Activated T-cell treated with anti-CD3 and anti-CD28 coated beads, Interleukin-2, amount 50 U/mL, for 72 hours (primary cell): Measurements from ENCODE around the gene ZFAND3. TPM values are rescaled to one million over a fixed set of nuclear protein-coding genes. Genes with fewer than 3 reads are reported as not detected.

Experiments used
- ATAC-seq, 2 donors: fragments of 150-1000 bp; cut with Tn5 transposase; replicated peaks in 1 of 2; 2 replicates each; pipeline ENCODE4 v1.10.0; 2021; ENCODE audit warnings: moderate library complexity in 2 of 2, mild to moderate bottlenecking in 1 of 2
- DNase-seq, 2 donors: peaks; one replicate each; pipeline ENCODE4 v3.0.0; 2021 to 2022; ENCODE audit warnings: mixed read lengths in 1 of 2
- H3K27ac Mint-ChIP-seq: one replicate; pipeline ENCODE4 v1.8.0; 2022; ENCODE audit warnings: mild to moderate bottlenecking, moderate library complexity, mixed read lengths
- H3K27me3 Mint-ChIP-seq: one replicate; pipeline ENCODE4 v1.8.0; 2022; ENCODE audit warnings: low read depth, mixed read lengths
- H3K36me3 Mint-ChIP-seq, 2 donors: one replicate each; pipeline ENCODE4 v1.8.0; 2022; ENCODE audit warnings: mixed read lengths in 2 of 2, mild to moderate bottlenecking in 1 of 2; ENCODE audit not compliant: insufficient read depth in 2 of 2
- H3K4me1 Mint-ChIP-seq: one replicate; pipeline ENCODE4 v1.8.0; 2022; ENCODE audit warnings: low read depth, mixed read lengths
- H3K4me3 Mint-ChIP-seq, 2 donors: one replicate each; pipeline ENCODE4 v1.8.0; 2022; ENCODE audit warnings: mild to moderate bottlenecking in 2 of 2, mixed read lengths in 2 of 2, moderate library complexity in 2 of 2
- H3K9me3 Mint-ChIP-seq, 2 donors: one replicate each; pipeline ENCODE4 v1.8.0; 2022; ENCODE audit warnings: mixed read lengths in 2 of 2
- total RNA-seq, 2 donors: library from RNA; stranded (reverse); gene quantifications; one replicate each; pipeline ENCODE4 v1.2.3, GENCODE V29; 2022

ZFAND3 gene
- total RNA-seq, 2 donors from 2014 or later, result 93.9 to 114 TPM

DNA sequence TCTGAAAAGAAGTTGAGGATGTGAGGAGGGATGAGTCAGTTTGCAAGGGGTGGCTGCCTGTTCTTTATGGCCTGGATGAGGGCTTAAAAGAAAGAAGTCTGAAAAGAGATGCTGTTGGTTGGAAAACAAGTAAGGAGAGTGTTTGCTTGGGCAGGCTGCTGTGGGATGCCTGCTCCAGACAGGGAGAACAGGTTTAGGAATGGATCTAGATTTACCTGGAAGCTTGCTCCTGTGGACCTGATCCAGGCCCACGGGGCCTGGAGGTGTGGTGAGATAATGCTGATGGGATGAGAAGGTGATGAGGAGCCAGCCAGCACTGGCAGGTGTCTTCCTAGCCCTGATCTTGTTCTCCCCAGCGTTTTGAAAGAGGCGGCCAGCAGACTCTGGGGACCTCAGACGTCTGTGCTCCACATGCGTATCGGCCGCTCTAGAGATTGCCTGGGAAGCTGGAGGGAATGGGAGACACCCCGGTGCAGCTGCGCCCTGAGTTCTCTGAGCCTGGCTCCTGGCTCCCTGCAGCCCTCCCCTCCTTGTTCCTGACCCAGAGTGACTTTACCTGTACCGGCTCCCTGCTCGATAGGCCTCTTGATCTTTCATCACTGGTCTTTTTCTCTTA, 331.3 kb downstream of the ZFAND3 start:
- H3K27ac Mint-ChIP-seq, result no peak overlapping the region
- H3K36me3 Mint-ChIP-seq, result no peaks in the 10 kb centered on the region
- DNase-seq, result no peak
- no peaks in the 10 kb centered on the region for H3K9me3 Mint-ChIP-seq
- ATAC-seq, result no peak
- no peaks in the 10 kb centered on the region for H3K27me3 Mint-ChIP-seq
- H3K4me1 Mint-ChIP-seq, result no peaks in the 10 kb centered on the region
- no peak overlapping the region for H3K4me3 Mint-ChIP-seq

DNA sequence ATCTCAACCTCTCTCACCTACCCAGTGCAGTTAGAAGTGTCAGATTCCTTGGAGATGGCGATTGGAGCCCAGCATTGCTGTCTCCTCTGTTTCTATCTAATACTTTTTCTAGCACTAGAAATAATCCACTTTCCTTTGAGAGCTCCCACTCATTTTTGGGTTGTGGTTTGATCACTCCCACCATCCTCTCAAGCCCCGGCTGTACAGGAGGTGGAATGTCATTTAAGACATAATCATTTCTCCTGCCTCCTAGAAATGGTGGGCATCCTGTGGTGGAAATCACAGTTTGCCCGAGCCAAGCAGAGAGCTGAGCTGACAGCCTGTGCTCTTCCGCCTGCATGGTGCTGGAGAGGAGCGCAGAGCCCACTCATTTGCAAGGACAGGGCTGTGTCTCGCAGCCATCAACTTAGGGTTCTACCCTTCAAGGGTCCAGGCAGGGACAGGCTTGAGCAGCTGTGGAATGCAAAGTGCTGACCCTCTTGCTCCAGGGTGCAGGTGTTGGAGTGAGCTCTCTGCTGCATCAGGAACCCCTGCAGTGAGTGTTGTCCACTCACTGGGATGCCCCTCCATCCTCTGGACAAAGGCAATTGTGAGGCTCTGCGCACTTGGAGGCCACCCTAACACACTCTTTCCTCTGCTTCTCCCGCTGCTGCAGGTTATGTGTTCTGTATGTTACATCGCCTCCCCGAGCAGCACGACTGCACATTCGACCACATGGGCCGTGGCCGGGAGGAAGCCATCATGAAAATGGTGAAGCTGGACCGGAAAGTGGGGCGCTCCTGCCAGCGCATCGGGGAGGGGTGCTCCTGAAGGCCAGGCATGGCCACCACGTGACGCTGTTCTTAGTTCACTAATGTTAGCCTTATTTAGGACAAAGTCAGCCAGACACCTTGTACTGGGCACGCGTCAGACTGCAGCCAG, 332.3 kb downstream of the ZFAND3 start:
- Mint-ChIP-seq H3K27ac (no peak overlapping the region), H3K4me3 (no peak overlapping the region)
- no peak for ATAC-seq

GRCh38 chr6:38152620-38153019, 333.1 kb downstream of the ZFAND3 start:
- no peak overlapping the region for H3K27ac Mint-ChIP-seq
- no peak for ATAC-seq
- H3K27me3 Mint-ChIP-seq, result no peaks in the 10 kb centered on the region
- H3K4me1 Mint-ChIP-seq, result no peaks in the 10 kb centered on the region
- DNase-seq, result no peak
- H3K4me3 Mint-ChIP-seq, result no peak overlapping the region
- H3K9me3 Mint-ChIP-seq, result no peaks in the 10 kb centered on the region
- no peaks in the 10 kb centered on the region for H3K36me3 Mint-ChIP-seq

More for the DNA sequence above, 332.3 kb downstream of the ZFAND3 start:
- Mint-ChIP-seq H3K4me1 (no peaks in the 10 kb centered on the region), H3K36me3 (no peaks in the 10 kb centered on the region), H3K9me3 (no peaks in the 10 kb centered on the region), H3K27me3 (no peaks in the 10 kb centered on the region)
- no peak for DNase-seq

DNA sequence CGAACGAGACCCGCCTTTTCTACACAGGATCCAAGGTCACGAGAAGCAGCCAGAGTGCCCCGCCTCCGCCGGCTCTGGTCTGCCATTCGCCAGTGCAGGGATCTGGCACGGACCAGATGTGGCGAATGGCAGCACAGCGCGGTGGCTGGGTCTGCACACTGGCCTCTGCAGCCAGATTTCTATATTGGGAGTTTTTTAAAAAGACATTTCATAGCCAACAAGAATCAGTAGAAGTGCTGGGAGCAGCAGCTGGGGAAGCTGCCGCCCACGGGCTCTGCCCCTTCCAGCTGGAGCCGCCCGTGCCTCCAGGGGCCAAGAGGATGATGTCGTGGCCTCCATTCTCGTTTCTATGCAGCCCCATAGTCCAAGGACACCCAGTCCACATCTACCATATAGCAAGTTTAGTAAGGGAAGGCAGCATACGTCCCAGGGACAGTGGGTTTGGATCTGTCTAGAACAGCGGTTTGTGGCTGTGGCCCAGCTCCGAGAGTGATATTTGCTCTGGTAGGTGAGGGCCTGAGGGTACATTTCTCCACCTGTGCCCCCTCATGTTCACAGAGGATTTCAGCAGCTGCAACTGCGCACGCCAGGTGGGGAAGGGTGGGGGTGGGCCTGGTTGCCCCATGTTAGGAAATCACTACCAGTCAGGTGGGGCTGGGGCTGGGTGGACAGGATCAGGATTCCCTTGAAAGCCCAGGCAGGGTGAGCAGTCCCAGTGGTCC, 333.7 kb downstream of the ZFAND3 start:
- Mint-ChIP-seq H3K4me1 (no peaks in the 10 kb centered on the region), H3K27ac (no peak overlapping the region), H3K9me3 (no peaks in the 10 kb centered on the region), H3K4me3 (no peak overlapping the region), H3K27me3 (no peaks in the 10 kb centered on the region), H3K36me3 (no peaks in the 10 kb centered on the region)
- DNase-seq, result no peak
- no peak for ATAC-seq

GRCh38 chr6:38153798-38154345, 334.3 kb downstream of the ZFAND3 start:
- ATAC-seq (no peak), DNase-seq (no peak)
- Mint-ChIP-seq H3K27ac (no peak overlapping the region), H3K9me3 (no peaks in the 10 kb centered on the region), H3K4me1 (no peaks in the 10 kb centered on the region), H3K36me3 (no peaks in the 10 kb centered on the region), H3K27me3 (no peaks in the 10 kb centered on the region), H3K4me3 (no peak overlapping the region)

- H3K27ac Mint-ChIP-seq, result no peak overlapping the region
- H3K4me3 Mint-ChIP-seq, result no peak overlapping the region
- H3K9me3 Mint-ChIP-seq, result no peaks in the 10 kb centered on the region
- H3K4me1 Mint-ChIP-seq, result no peaks in the 10 kb centered on the region
- DNase-seq (no peak), ATAC-seq (no peak)
- no peaks in the 10 kb centered on the region for H3K27me3 Mint-ChIP-seq
- H3K36me3 Mint-ChIP-seq, result peaks cover 0 to 1% of the 10 kb centered on the region in 2 donors
Measured at GRCh38 chr6:38154731-38155130, 335.2 kb downstream of the ZFAND3 start.

GRCh38 chr6:38155144-38155543, 335.6 kb downstream of the ZFAND3 start:
- Mint-ChIP-seq H3K27me3 (no peaks in the 10 kb centered on the region), H3K36me3 (peaks cover 0 to 1% of the 10 kb centered on the region in 2 donors), H3K27ac (peak overlapping the region; percentile 28), H3K9me3 (no peaks in the 10 kb centered on the region), H3K4me3 (no peak overlapping the region), H3K4me1 (no peaks in the 10 kb centered on the region)
- DNase-seq (no peak), ATAC-seq (no peak)

- H3K4me1 Mint-ChIP-seq, result no peaks in the 10 kb centered on the region
- no peaks in the 10 kb centered on the region for H3K27me3 Mint-ChIP-seq
- no peak overlapping the region for H3K4me3 Mint-ChIP-seq
- H3K36me3 Mint-ChIP-seq, result peaks cover 0 to 1% of the 10 kb centered on the region in 2 donors
- H3K27ac Mint-ChIP-seq, result peak overlapping the region; percentile 17
- DNase-seq (no peak), ATAC-seq (no peak)
- no peaks in the 10 kb centered on the region for H3K9me3 Mint-ChIP-seq
Measured at GRCh38 chr6:38155621-38156204, 336.2 kb downstream of the ZFAND3 start.

DNA sequence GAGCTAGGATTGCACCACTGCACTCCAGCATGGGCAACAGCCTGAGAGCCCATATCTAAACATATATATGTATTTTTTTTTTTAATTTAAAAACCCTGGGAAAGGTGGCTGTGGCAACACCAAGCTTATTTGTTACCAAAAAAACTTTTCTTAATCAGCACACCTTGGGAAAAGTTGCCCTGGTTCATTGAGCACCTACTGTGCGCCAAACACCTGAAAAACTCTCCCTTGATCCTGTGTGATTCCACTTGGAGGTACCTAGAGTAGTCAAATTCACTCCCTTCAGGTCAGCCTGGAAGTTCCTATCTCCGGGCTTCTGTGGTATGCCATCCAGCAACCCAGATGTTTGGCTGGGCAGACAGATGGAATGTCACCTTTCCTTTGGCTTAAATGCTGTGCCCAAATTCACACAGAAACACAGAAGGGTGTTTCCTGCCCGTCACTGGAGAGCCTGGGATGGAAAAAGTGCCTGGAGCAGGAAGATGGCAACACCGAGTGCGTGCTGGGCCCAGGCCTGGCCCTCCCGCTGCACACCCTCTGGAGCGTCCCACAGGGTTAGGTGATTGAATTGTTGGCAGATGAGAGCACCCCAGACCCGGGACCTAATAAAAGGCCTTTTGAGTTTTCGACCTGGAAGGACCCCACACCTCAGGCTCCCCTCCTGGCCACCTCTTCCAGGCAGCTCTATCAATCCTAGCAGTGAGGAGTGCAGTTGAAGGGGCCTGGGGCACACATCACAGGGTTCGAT, 337.5 kb downstream of the ZFAND3 start:
- H3K4me1 Mint-ChIP-seq, result no peaks in the 10 kb centered on the region
- no peak for DNase-seq
- no peak overlapping the region for H3K27ac Mint-ChIP-seq
- no peaks in the 10 kb centered on the region for H3K9me3 Mint-ChIP-seq
- no peak overlapping the region for H3K4me3 Mint-ChIP-seq
- no peak for ATAC-seq
- H3K36me3 Mint-ChIP-seq, result peaks cover 0 to 1% of the 10 kb centered on the region in 2 donors
- H3K27me3 Mint-ChIP-seq, result no peaks in the 10 kb centered on the region

DNA sequence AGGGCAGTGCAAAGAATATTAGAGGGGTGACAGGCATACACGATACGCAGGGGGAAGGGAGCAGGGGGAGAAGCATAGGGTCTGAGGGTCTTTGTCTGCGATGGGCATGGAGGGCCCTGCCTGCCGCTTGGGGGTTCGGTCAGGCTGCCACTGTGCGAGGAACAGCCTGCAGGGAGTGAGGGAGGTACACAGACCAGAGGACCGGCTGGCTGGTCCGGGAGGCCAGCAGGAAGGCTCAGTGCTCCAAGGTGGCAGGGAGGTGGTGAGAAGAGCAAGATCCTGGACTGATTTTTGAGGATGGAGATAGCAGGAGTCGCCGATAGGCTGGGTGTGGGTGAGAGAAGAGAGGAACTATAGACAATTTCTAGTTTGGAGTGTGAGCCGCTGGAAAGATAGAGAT, 338.4 kb downstream of the ZFAND3 start:
- no peaks in the 10 kb centered on the region for H3K9me3 Mint-ChIP-seq
- no peak overlapping the region for H3K4me3 Mint-ChIP-seq
- no peaks in the 10 kb centered on the region for H3K4me1 Mint-ChIP-seq
- H3K36me3 Mint-ChIP-seq, result peaks cover 0 to 1% of the 10 kb centered on the region in 2 donors
- no peaks in the 10 kb centered on the region for H3K27me3 Mint-ChIP-seq
- H3K27ac Mint-ChIP-seq, result no peak overlapping the region
- ATAC-seq (no peak), DNase-seq (no peak)

DNA sequence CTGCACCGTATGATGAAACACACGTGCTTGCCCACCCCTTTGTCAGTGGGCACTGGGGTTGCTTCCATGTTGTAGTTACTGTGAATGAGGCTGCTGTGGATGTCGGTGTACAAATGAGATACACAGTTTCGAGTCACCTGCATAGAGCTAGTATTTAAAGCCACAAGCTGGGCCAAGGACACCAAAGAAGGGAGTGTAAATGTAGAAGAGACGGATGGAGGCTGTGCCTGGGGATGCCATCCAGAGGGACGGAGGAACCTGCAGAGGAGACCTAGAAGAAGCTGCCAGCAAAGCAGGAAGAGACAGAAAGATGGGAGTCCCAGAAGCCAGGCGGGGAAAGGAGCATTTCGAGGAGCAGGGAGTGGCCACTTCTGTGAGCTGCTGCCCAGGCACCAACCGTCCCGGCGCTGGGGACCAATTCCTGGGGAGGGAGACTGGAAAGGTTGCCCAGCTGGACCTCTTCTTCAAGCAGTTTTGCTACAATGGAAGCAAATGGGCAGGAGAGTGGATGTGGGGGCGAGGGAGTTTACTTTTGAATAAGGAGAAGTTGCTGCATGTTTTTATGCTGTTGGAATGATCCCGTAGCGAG, 339.3 kb downstream of the ZFAND3 start:
- Mint-ChIP-seq H3K27me3 (no peaks in the 10 kb centered on the region), H3K27ac (no peak overlapping the region), H3K4me3 (no peak overlapping the region), H3K36me3 (peaks cover 0 to 1% of the 10 kb centered on the region in 2 donors), H3K9me3 (no peaks in the 10 kb centered on the region), H3K4me1 (no peaks in the 10 kb centered on the region)
- ATAC-seq, result no peak
- DNase-seq, result no peak

DNA sequence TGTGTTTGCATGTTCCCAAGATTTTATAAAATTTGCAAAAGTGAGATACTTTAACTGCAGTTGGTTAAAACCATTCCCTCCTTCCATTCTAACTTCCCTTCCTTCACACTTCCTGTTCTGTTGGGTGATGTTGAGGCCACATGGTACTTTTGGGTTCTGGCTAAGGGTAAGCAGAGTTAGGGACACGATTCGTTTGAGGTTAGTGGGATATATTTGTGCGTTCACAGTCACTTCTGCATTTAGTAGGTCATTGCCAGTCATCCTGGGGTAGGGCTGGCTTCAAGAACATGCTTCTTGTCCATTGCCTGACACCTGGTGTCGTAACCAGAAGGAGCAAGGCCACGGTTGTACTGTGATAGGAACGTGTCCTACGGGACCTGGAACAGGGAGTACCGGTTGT, 340.1 kb downstream of the ZFAND3 start:
- ATAC-seq, result no peak
- DNase-seq, result no peak
- no peak overlapping the region for H3K27ac Mint-ChIP-seq
- H3K36me3 Mint-ChIP-seq, result peaks cover 0 to 1% of the 10 kb centered on the region in 2 donors
- H3K27me3 Mint-ChIP-seq, result no peaks in the 10 kb centered on the region
- H3K9me3 Mint-ChIP-seq, result no peaks in the 10 kb centered on the region
- no peak overlapping the region for H3K4me3 Mint-ChIP-seq
- H3K4me1 Mint-ChIP-seq, result no peaks in the 10 kb centered on the region
